Thoracic aorta (tissue), 2 donors: ENCODE measurements around the gene C16orf78. TPM values are rescaled to one million over a fixed set of nuclear protein-coding genes. Genes with fewer than 3 reads are reported as not detected.

Source experiments
- ATAC-seq: fragments of 150-250 bp; one replicate; pipeline ENCODE4 v1.8.0; 2017; ENCODE audit warnings: low read depth; ENCODE audit not compliant: insufficient number of reproducible peaks, low FRiP score
- DNase-seq: peaks from one replicate; pipeline ENCODE4 v3.0.0-alpha.2; 2020; ENCODE audit warnings: low spot score
- H3K27ac ChIP-seq, 2 donors: fragments of 200-600 bp; sonication (generic); 1 replicate in 1 of 2; 2 replicates in 1 of 2; pipeline ENCODE4 v1.5.1; 2016; ENCODE audit warnings: mild to moderate bottlenecking in 2 of 2, moderate library complexity in 2 of 2
- H3K27me3 ChIP-seq: fragments of 200-600 bp; sonication (generic); replicated peaks from 2 replicates; pipeline ENCODE4 v1.6.0; 2016; ENCODE audit warnings: mild to moderate bottlenecking; ENCODE audit not compliant: insufficient read depth
- H3K36me3 ChIP-seq: fragments of 200-600 bp; sonication (generic); one replicate; pipeline ENCODE4 v1.5.1; 2016
- H3K4me1 ChIP-seq, 2 donors: fragments of 200-600 bp; sonication (generic); 1 replicate in 1 of 2; 2 replicates in 1 of 2; pipeline versions ENCODE4 v1.5.1 to v1.6.0; 2016; ENCODE audit warnings: low read depth in 2 of 2, mild to moderate bottlenecking in 1 of 2; ENCODE audit not compliant: control insufficient read depth in 1 of 2
- H3K4me3 ChIP-seq: fragments of 200-600 bp; sonication (generic); 2 replicates; pipeline ENCODE4 v1.5.1; 2016; ENCODE audit warnings: mild to moderate bottlenecking
- H3K9me3 ChIP-seq: fragments of 200-600 bp; sonication (generic); 2 replicates; pipeline ENCODE4 v1.5.1; 2016
- total RNA-seq, 2 donors: library from RNA; depleted of rRNA; stranded (reverse); fragments of >200 nt; gene quantifications; one replicate each; pipeline versions ENCODE4 v1.1.0 to v1.2.3, GENCODE V29; 2016
- TF ChIP-seq, protein P1 (sequence below): fragments of 200-600 bp; sonication (generic); IDR thresholded peaks from one replicate; pipeline ENCODE4 v1.5.1; 2019; ENCODE audit warnings: antibody characterized with exemption

Gene C16orf78
- total RNA-seq, 2 donors from 2014 or later = not detected

DNA sequence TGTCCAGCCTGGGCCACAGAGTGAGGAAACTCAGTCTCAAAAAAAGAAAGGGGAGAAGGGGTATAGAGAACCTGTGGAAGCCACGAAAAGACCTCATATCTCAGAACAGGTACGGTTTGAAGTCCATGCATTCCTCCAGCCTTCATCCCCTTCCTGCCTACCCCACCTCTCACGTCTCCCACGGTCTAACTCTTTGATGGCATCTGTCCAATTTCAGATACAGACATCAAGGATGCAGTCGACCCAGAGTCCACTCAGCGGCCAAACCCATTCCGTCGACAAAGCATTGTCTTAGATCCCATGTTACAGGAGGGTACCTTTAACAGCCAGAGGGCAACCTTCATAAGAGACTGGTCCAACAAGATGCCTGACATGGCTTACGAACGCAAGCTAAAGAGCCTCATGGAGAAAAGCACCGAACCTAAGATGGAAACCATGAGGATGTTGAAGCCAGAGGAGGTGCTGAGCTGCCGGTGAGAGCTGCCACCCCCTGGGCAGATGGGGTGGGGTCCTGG, 22.7 kb downstream of the C16orf78 start:
- H3K9me3 ChIP-seq = no peaks in the 10 kb centered on the region
- H3K27ac ChIP-seq = no peak overlapping the region
- no peak overlapping the region for H3K4me3 ChIP-seq
- no peak for DNase-seq
- ATAC-seq = no peak
- TF ChIP-seq, protein P1, sequence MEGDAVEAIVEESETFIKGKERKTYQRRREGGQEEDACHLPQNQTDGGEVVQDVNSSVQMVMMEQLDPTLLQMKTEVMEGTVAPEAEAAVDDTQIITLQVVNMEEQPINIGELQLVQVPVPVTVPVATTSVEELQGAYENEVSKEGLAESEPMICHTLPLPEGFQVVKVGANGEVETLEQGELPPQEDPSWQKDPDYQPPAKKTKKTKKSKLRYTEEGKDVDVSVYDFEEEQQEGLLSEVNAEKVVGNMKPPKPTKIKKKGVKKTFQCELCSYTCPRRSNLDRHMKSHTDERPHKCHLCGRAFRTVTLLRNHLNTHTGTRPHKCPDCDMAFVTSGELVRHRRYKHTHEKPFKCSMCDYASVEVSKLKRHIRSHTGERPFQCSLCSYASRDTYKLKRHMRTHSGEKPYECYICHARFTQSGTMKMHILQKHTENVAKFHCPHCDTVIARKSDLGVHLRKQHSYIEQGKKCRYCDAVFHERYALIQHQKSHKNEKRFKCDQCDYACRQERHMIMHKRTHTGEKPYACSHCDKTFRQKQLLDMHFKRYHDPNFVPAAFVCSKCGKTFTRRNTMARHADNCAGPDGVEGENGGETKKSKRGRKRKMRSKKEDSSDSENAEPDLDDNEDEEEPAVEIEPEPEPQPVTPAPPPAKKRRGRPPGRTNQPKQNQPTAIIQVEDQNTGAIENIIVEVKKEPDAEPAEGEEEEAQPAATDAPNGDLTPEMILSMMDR = no peak
- H3K27me3 ChIP-seq = no peaks in the 10 kb centered on the region
- no peaks in the 10 kb centered on the region for H3K4me1 ChIP-seq
- H3K36me3 ChIP-seq = no peaks in the 10 kb centered on the region

DNA sequence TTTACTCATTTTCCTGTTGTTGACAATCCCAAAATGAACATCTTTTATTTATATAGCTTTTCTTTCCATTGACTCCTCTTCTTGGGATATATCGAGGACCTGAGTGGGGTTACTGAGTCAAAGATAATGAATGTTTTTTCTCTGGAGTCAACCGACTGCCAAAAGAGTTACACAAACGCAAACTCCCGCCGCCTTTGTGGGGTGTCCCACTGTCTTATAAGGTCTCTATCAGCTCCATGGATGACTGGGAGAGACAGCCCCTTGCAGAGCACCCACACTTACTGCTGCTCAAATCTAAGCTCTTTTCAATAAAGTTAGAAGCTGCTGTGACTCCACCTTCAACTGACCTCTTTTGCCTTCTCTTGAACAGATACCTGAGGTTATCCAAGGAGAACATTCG, 25.2 kb downstream of the C16orf78 start:
- Histone ChIP-seq H3K9me3 (no peaks in the 10 kb centered on the region), H3K27ac (no peak overlapping the region), H3K27me3 (no peaks in the 10 kb centered on the region), H3K4me3 (no peak overlapping the region), H3K4me1 (no peaks in the 10 kb centered on the region), H3K36me3 (no peaks in the 10 kb centered on the region)
- TF ChIP-seq, protein P1 = no peak
- DNase-seq (no peak), ATAC-seq (no peak)

DNA sequence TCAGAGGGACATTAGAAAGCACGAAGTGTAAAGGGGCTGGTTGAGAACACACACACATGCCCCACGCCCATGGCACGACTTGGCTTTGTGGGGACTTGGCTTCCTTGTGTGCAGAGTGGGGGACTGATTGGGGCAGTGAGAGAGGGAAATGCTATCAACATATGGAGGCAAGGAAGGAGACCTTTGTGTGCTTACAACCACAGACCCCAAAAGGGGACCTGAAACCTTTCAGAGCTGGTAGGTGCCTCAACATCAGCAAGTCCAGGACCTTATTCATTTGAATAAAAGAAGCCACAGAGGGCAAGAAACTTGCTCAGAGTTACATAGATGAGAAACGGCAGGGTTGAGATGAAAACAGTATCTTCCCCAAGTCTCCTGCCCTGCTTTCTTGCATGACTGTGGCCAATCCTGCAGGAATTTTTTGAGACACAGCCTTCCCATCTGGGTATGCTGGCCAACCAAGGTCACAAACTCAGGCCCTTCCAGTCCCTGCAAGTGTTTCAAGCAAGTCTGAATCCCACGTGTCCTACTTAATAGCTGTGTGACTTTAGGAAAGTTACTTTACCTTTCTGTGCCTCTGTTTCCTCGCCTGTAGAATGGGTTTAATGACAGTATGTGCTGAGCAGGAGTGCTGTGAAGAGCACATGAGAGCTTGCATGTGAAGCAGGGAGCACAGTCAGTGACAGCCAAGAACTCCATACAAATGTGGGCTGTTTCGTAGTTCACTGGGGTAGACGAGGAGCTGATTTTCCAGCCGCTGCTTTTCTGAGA, 26.2 kb downstream of the C16orf78 start:
- no peaks in the 10 kb centered on the region for H3K36me3 ChIP-seq
- DNase-seq (no peak), ATAC-seq (no peak)
- H3K9me3 ChIP-seq = no peaks in the 10 kb centered on the region
- H3K27ac ChIP-seq = no peak overlapping the region
- TF ChIP-seq, protein P1 = no peak
- no peaks in the 10 kb centered on the region for H3K27me3 ChIP-seq
- H3K4me3 ChIP-seq = no peak overlapping the region
- no peaks in the 10 kb centered on the region for H3K4me1 ChIP-seq

DNA sequence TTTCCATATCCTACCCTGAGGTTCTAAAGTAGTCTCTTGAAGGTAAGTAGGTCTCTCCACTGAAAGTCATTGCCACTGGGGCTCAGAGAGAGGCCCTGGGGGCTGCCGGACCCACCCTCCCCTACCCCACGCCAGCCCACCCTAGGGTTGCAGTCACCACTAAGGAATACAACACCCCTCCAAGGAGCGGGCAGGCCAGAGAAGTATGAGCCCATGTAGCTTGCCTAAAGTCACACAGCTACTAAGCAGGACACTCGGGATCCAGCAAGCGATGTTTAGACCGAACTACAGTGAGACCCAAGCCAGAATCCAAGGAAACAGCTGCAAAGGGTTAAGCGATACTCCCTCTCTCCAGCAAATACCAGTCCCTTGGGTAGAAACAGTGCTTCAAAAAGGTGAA, 27.0 kb downstream of the C16orf78 start:
- no peaks in the 10 kb centered on the region for H3K36me3 ChIP-seq
- H3K9me3 ChIP-seq = no peaks in the 10 kb centered on the region
- TF ChIP-seq, protein P1 = no peak
- no peaks in the 10 kb centered on the region for H3K27me3 ChIP-seq
- ATAC-seq (no peak), DNase-seq (no peak)
- H3K4me1 ChIP-seq = no peaks in the 10 kb centered on the region
- H3K4me3 ChIP-seq = no peak overlapping the region
- H3K27ac ChIP-seq = no peak overlapping the region

DNA sequence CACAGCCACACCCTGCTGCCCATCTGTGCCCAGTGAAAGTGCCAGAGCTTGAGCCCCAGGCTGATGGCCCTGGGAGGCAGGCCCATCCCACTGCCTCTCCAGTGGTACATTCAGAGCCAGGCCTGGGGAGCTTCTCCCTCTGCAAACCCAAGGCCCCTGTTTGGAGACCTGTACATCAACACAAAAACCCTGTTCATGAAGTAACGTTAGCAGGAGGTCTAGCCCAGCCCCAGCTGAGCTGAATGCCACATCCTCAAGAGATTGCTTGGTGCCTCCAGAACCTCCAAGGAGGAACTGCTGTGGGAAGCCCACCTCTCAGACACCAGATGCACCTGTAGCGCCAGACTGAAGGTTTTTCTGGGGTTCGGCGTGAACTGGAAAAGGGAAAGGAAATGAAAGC, 31.5 kb downstream of the C16orf78 start:
- H3K36me3 ChIP-seq = no peaks in the 10 kb centered on the region
- H3K9me3 ChIP-seq = no peaks in the 10 kb centered on the region
- no peak overlapping the region for H3K27ac ChIP-seq
- H3K4me3 ChIP-seq = no peak overlapping the region
- TF ChIP-seq, protein P1 = no peak
- H3K4me1 ChIP-seq = peaks cover 0 to 7% of the 10 kb centered on the region in 2 donors
- H3K27me3 ChIP-seq = no peaks in the 10 kb centered on the region
- no peak for DNase-seq
- ATAC-seq = no peak
